CMK (cell line): ENCODE data around the gene TMEM115.

Experiments
- DNase-seq: peaks from one replicate; pipeline ENCODE4 v3.0.0-alpha.2; 2010; ENCODE audit warnings: low read depth

Gene TMEM115, protein sequence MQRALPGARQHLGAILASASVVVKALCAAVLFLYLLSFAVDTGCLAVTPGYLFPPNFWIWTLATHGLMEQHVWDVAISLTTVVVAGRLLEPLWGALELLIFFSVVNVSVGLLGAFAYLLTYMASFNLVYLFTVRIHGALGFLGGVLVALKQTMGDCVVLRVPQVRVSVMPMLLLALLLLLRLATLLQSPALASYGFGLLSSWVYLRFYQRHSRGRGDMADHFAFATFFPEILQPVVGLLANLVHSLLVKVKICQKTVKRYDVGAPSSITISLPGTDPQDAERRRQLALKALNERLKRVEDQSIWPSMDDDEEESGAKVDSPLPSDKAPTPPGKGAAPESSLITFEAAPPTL

DNA sequence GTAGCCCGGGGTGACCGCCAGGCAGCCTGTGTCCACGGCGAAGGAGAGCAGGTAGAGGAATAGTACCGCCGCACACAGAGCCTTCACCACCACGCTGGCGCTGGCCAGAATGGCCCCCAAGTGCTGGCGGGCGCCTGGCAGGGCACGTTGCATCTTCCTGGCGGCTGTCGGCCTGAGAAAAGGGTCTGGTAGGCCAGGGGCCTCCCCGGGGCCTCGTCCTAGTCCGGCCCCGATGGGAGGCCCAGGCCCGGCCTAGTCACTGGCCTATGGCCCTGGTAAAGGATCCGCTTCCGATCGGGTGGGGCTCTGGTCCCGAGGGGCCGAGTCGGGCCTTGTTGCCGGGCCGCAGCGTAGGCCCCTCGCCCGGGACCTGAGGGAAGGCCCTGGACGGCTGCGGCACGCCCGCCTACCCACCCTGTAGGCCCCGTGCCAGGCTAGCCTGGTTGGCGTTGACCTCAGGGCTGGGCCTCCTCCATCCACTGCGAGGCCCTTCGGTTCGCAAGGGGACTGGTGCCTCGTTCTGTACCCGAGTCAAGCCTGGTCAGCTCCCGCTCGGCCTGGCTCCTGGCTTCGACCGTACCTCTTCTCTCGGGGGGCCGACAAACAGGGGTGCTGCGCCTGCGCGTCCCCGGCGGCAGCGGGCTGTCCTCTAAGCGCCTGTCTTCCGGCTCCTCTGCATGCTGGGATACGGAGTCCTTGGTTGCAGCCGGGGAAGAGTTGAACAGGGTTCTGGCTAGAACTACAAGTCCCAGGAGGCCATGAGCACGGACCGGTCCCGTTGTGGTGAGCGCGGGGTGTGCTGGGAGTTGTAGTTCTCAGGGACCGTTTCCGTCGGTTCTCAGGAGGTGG lies at the start of gene TMEM115:
TSS of gene TMEM115 (minus strand) at position 611 of the 849 bp plus-strand sequence. CDS start at position 153, 458 bp downstream.
- DNase-seq, result peak; percentile 95

GRCh38 chr3:50408443-50408944 lies 49.2 kb upstream of the TMEM115 start:
- no peak for DNase-seq

DNA sequence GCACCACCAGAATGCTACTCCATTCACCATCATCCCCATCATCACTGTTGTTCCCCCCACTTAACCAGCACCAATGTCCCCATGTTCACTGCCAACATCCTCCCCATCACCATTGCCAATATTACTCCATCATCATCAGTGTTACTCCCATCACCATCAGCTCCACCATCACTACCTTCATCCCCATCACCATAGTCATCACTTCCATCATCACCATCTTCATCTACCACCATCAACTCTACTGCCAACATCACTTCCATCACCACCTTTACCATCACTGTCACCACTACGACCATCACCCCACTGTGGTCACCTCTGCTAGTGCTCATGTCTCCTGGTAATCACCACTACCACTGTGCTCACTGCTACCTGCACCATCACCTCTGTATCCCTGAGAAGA lies 47.2 kb upstream of the TMEM115 start:
- DNase-seq, result no peak

DNA sequence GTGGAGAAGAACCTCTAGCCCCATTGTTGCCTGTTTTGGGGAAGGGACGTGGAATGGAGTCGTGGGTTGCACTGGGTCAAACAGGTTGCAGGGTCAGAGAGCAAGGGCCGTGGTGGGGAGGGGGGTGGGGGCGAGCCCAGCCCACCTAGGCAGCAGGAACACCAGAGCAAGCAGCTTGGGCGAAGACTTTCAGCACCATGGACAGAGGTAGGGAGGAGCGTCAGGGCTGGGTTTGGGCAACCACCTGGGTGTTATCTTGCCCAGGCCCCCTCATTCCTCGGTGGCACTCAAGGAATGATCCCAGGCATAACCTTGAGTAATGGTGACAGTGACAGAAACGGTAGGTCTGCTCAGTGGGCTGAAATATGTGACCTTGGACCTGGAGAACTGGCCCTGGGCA lies 45.9 kb upstream of the TMEM115 start:
- DNase-seq, result no peak

DNA sequence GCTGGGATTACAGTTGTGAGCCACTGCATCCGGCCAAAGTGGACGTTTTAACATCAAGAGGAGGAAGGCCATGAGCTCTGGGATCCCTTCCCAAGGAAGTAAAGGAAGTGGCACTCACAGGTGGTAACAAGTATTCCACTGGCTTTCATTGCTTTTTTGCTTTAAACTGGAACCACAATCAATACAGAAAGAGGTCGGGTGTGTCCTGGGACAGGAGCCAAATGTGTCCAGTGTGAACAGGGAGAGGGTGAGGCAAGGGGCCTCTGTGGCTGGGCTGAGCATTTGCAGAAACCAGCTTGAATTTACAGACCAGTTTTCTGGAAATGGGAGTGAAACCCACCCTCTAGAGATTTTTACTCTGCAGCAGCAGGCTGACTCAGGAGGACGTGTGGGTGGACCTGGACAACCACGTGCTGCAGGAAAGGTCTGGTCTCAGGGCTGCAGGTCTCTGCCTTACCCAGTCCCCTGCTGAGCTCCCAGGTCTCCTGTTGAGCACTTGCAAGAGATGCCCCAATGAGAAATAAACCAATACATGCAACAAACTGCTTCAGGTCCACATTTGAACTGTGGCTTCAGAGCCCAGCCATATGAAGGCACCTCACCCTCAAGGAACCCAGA lies 42.8 kb upstream of the TMEM115 start:
- DNase-seq, result no peak

GRCh38 chr3:50396502-50396901 lies 37.2 kb upstream of the TMEM115 start:
- no peak for DNase-seq

- no peak for DNase-seq
These were observed 35.9 kb upstream of the TMEM115 start for GRCh38 chr3:50395070-50395860.

DNA sequence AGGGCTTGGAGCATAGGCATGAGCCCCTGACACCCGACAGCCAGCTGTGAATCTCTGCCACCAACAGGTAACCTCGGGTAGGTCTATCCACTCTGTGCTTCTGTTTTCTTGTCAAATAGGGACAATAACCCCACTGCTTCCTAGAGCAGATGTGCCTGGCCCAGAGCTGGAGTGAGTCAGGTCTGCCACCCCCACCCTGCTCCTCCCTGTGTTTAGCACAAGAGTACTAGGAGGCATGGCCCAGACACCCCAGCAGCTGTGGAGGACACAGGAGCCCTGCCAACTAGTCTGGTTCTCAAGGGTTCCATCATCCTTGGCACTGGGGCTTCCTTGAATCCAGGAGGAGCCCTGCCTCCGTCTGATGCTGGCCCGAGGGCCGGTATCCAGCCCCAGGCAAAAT lies 33.7 kb upstream of the TMEM115 start:
- DNase-seq, result no peak

DNA sequence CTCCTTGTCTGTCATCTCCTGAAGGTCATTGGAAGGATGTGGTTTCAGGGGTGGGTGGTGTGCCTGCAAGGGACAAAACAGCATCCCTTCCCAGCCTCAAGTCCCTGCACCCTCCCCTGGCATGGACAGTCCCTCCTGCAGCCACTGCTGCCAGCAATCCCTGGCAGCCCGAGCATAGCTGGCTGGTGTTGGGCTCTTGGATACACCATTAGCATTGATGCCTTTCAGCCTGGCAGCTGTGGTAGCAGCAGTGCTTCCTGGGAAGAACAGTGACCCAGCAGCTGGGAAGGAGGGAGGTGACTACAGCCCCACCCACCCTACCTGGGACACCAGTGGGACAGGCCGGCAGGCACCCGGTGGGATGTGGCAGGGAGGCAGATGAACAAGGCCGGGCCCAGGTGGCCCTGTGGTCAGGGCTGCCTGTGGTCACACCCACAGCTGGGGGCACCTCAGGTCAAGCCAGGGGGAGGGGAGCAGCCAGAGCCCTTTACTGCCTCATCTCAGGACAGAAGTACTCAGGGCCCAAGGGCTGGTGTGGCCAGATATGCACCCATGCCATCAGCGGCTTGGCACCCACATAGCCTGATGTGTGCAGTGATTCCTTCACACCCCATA lies 32.9 kb upstream of the TMEM115 start:
- DNase-seq, result no peak

GRCh38 chr3:50390508-50391224 lies 31.3 kb upstream of the TMEM115 start:
- no peak for DNase-seq

DNA sequence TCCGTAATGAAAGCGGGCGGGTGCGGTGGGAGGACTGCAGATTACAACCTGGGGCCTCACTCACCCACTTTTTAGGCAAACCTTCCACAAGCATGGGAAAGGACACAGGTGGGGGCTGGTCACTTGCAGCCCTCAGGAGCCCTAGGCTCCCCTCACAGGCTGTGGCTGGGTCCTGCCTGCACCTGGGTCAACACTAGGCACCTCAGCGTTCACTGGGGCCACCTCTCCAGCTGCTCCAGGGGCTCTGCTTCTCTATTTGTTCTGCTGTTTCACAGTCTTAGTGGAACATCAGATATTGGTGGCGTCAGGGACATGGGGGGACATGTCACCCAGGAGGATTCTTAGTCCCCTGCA lies 30.1 kb upstream of the TMEM115 start:
- DNase-seq, result no peak

- DNase-seq, result no peak
These were observed 29.5 kb upstream of the TMEM115 start for GRCh38 chr3:50388720-50389413.

- no peak for DNase-seq
These were observed 28.8 kb upstream of the TMEM115 start for GRCh38 chr3:50388016-50388719.

DNA sequence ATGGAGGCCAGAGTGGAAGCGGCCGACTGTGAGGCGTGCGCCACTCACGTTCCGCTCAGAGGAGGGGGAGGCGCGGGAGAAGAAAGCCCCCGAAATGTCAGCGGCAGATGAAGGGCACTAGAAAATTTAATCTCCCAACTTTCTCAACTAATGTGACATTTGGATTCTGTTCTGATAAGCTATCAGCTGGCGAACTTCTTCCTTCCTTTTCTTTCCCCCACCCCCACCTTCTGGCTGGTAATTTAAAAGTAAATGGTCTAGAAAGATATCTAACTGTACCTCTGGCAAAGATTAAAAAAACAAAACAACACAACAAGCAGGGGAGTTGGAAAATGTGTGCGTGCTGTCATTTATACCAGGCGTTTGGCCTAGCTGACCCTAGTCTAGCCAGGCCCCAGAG lies 26.4 kb upstream of the TMEM115 start:
- no peak for DNase-seq

DNA sequence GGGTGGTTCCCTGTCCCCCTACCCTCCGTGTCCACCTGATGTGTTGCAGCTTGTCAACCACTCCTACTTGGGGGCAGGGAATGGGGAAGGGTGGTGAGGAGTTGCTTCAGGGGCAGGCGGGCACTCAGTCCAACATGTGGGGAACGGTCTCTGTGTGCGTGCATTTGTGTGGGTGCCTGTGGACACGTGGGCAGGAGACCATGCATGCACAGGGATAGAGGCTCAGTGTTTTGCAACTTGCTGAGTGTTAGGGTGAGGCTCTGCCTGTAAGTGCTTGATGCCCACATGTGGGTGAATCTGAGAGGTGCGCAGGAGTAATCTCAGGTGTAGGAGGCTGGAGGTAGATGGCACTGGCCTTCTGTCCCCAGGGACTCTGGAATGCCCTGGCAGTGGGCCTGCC lies 24.4 kb upstream of the TMEM115 start:
- no peak for DNase-seq

DNA sequence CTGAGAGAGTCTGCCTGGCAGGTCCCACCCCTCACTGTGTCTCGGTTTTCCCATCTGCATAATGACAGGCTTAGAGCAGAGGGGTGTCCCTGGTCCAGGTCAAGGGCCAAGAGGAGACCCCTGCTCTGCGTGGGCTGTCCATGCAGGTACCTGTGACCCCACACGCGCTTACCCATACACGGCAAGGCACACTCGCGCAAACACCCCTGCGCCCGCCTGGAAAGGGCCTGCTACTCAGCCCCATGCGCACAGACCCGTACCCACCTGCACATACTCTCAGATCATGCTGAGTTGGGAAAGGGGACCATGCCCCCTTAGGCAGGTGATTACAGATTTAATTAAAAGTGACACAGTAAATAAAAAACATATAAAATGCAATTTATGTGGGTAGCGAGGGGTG lies 23.4 kb upstream of the TMEM115 start:
- no peak for DNase-seq

DNA sequence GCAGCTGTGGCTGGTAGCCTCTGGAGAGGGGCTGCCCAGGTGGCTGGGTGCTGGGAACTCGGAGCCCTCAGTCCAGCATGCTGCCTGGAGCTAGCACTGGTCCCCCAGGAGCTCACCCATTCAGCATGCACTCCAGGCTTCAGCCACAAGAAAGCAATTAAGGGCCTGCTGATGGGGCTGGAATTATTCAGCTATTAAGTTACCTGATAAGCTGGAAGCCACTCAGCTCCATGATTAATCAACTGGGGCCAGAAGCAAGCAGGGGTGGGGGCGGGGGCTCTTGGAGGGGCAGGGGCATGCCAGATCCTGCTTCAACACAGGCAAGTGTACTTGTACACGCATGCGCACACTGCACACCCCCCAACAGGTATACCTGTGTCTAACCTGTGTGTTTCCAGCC lies 22.1 kb upstream of the TMEM115 start:
- no peak for DNase-seq

- no peak for DNase-seq
These were observed 21.2 kb upstream of the TMEM115 start for GRCh38 chr3:50380405-50381085.

- no peak for DNase-seq
These were observed 19.4 kb upstream of the TMEM115 start for GRCh38 chr3:50378757-50379156.
